Neural cell (in vitro differentiated cells): Measurements from ENCODE around the gene SYP. TPM values are rescaled to one million over a fixed set of nuclear protein-coding genes. Genes with fewer than 3 reads are reported as not detected.

Experiments used
- H2AFZ ChIP-seq: fragments of 200-600, 300-800 bp; sonication (generic), shearing (Covaris generic); 2 replicates; pipeline ENCODE4 v1.6.0; 2014; ENCODE audit warnings: low read depth, mild to moderate bottlenecking, antibody characterized with exemption, low read length, moderate library complexity
- H3F3A ChIP-seq: fragments of 200-600 bp; shearing (Covaris generic); 2 replicates; pipeline ENCODE4 v1.6.1; 2016; ENCODE audit warnings: mild to moderate bottlenecking, moderate library complexity, mixed read lengths, antibody characterized with exemption, low read length; ENCODE audit not compliant: insufficient read depth, poor library complexity, severe bottlenecking
- H3K27ac ChIP-seq: fragments of 200-600, 300-800 bp; sonication (generic), shearing (Covaris generic); 2 replicates; pipeline ENCODE4 v1.5.1; 2014; ENCODE audit warnings: mild to moderate bottlenecking, low read length, moderate library complexity
- H3K27me3 ChIP-seq: fragments of 300-800, 200-600 bp; sonication (generic), shearing (Covaris generic); 2 replicates; pipeline ENCODE4 v1.6.0; 2014; ENCODE audit warnings: mild to moderate bottlenecking, low read depth, low read length, moderate library complexity; ENCODE audit not compliant: insufficient read depth
- H3K36me3 ChIP-seq: fragments of 300-800, 200-600 bp; sonication (generic), shearing (Covaris generic); 2 replicates; pipeline ENCODE4 v1.5.1; 2014; ENCODE audit warnings: mild to moderate bottlenecking, antibody characterized with exemption, low read length, moderate library complexity; ENCODE audit not compliant: insufficient read depth
- H3K4me2 ChIP-seq: fragments of 300-800, 200-600 bp; sonication (generic), shearing (Covaris generic); 2 replicates; pipeline ENCODE4 v1.6.0; 2014; ENCODE audit warnings: mild to moderate bottlenecking, low read length
- H3K4me3 ChIP-seq: fragments of 300-800, 200-600 bp; sonication (generic), shearing (Covaris generic); 2 replicates; pipeline ENCODE4 v1.5.1; 2014; ENCODE audit warnings: mild to moderate bottlenecking, low read length, moderate library complexity
- H3K79me2 ChIP-seq: fragments of 200-600 bp; shearing (Covaris generic); replicated peaks from 2 replicates; pipeline ENCODE4 v1.6.0; 2014; ENCODE audit warnings: mild to moderate bottlenecking, low read length, moderate library complexity; ENCODE audit not compliant: insufficient read depth
- H3K9ac ChIP-seq: fragments of 300-800, 200-600 bp; sonication (generic), shearing (Covaris generic); 2 replicates; pipeline ENCODE4 v1.6.1; 2016; ENCODE audit warnings: mild to moderate bottlenecking, low read length, mixed read lengths
- H3K9me2 ChIP-seq: fragments of 200-600 bp; shearing (Covaris generic); 2 replicates; pipeline ENCODE4 v1.6.1; 2016; ENCODE audit warnings: mild to moderate bottlenecking, low read length, mixed read lengths; ENCODE audit not compliant: insufficient read depth
- H3K9me3 ChIP-seq: fragments of 200-600, 300-800 bp; sonication (generic), shearing (Covaris generic); 2 replicates; pipeline ENCODE4 v1.6.1; 2016; ENCODE audit warnings: mild to moderate bottlenecking, mixed run types, low read length, moderate library complexity, mixed read lengths
- H4K20me1 ChIP-seq: fragments of 200-600 bp; shearing (Covaris generic); 2 replicates; pipeline ENCODE4 v1.6.1; 2016; ENCODE audit warnings: mild to moderate bottlenecking, mixed run types; ENCODE audit not compliant: insufficient read depth
- EP300 ChIP-seq: fragments of 450-650 bp; conservative IDR thresholded peaks from 2 replicates; pipeline ENCODE4 v1.6.1; 2014; ENCODE audit warnings: antibody characterized with exemption, mild to moderate bottlenecking, moderate library complexity; ENCODE audit not compliant: poor library complexity, severe bottlenecking
- EZH2 ChIP-seq: fragments of 200-600, 300-800 bp; shearing (Covaris generic), sonication (generic); IDR thresholded peaks from 2 replicates; pipeline ENCODE4 v1.6.1; 2014; ENCODE audit warnings: antibody characterized with exemption, low read length, borderline replicate concordance, mild to moderate bottlenecking; ENCODE audit not compliant: insufficient read depth, poor library complexity, severe bottlenecking
- MXI1 ChIP-seq: fragments of 450-650 bp; conservative IDR thresholded peaks from 2 replicates; pipeline ENCODE4 v1.6.1; 2014; ENCODE audit warnings: antibody characterized with exemption, mild to moderate bottlenecking; ENCODE audit not compliant: poor library complexity, severe bottlenecking
- POLR2AphosphoS5 ChIP-seq: IDR thresholded peaks from 2 replicates; pipeline ENCODE4 v1.6.1; 2012
- RAD21 ChIP-seq: fragments of 450-650 bp; conservative IDR thresholded peaks from 2 replicates; pipeline ENCODE4 v1.6.1; 2014; ENCODE audit warnings: antibody characterized with exemption, mild to moderate bottlenecking, moderate library complexity
- SMC3 ChIP-seq: fragments of 450-650 bp; conservative IDR thresholded peaks from 2 replicates; pipeline ENCODE4 v1.6.1; 2014; ENCODE audit warnings: antibody characterized with exemption, mild to moderate bottlenecking, moderate library complexity; ENCODE audit not compliant: poor library complexity
- TAF1 ChIP-seq: IDR thresholded peaks from 2 replicates; pipeline ENCODE4 v1.6.1; 2012; ENCODE audit warnings: low read depth
- polyA plus RNA-seq: library from polyadenylated mRNA; depleted of rRNA; stranded (reverse); fragments of >200 nt; gene quantifications from 2 replicates; pipeline ENCODE4 v1.2.3, GENCODE V29; 2014
- TF ChIP-seq, protein P1 (sequence below): IDR thresholded peaks from 2 replicates; pipeline ENCODE4 v1.6.1; 2012; ENCODE audit warnings: borderline replicate concordance
- TF ChIP-seq, protein P2 (sequence below): fragments of 450-650 bp; IDR thresholded peaks from 2 replicates; pipeline ENCODE4 v1.5.1; 2014; ENCODE audit warnings: antibody characterized with exemption, mild to moderate bottlenecking, moderate library complexity; ENCODE audit not compliant: poor library complexity, severe bottlenecking

The SYP gene
- polyA plus RNA-seq, 1 donor from 2014 or later, result 240 TPM

DNA sequence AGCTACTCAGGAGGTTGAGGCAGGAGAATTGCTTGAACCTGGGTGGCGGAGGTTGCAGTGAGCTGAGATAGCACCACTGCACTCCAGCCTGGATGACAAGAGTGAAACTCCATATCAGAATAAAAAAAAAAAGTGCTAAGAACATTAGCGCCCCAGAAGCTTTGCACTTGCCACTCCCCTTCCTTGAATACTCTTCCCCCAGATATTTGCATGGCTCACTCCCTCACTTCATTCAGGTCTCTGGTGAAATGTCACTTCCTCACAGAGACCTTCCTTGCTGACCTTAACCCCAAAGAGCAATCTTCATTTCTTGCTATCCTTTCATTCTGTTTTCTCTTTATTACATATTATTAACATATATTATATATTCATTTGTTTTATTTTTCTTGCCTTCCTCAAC lies 21.9 kb upstream of the SYP start:
- Histone ChIP-seq H3K4me3 (no peak overlapping the region), H3K4me2 (no peak overlapping the region), H2AFZ (no peak overlapping the region), H3K27ac (no peak overlapping the region), H3K9ac (no peak overlapping the region), H3F3A (no peaks in the 10 kb centered on the region), H3K9me3 (no peaks in the 10 kb centered on the region), H3K27me3 (no peaks in the 10 kb centered on the region), H3K79me2 (no peaks in the 10 kb centered on the region), H3K9me2 (no peaks in the 10 kb centered on the region), H3K36me3 (no peaks in the 10 kb centered on the region), H4K20me1 (no peaks in the 10 kb centered on the region)
- TF ChIP-seq, protein P1, sequence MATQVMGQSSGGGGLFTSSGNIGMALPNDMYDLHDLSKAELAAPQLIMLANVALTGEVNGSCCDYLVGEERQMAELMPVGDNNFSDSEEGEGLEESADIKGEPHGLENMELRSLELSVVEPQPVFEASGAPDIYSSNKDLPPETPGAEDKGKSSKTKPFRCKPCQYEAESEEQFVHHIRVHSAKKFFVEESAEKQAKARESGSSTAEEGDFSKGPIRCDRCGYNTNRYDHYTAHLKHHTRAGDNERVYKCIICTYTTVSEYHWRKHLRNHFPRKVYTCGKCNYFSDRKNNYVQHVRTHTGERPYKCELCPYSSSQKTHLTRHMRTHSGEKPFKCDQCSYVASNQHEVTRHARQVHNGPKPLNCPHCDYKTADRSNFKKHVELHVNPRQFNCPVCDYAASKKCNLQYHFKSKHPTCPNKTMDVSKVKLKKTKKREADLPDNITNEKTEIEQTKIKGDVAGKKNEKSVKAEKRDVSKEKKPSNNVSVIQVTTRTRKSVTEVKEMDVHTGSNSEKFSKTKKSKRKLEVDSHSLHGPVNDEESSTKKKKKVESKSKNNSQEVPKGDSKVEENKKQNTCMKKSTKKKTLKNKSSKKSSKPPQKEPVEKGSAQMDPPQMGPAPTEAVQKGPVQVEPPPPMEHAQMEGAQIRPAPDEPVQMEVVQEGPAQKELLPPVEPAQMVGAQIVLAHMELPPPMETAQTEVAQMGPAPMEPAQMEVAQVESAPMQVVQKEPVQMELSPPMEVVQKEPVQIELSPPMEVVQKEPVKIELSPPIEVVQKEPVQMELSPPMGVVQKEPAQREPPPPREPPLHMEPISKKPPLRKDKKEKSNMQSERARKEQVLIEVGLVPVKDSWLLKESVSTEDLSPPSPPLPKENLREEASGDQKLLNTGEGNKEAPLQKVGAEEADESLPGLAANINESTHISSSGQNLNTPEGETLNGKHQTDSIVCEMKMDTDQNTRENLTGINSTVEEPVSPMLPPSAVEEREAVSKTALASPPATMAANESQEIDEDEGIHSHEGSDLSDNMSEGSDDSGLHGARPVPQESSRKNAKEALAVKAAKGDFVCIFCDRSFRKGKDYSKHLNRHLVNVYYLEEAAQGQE, result no peak
- no peak for TF ChIP-seq RAD21
- TF ChIP-seq POLR2AphosphoS5, result no peak
- TF ChIP-seq EP300, result no peak
- no peak for TF ChIP-seq SMC3
- no peak for TF ChIP-seq EZH2
- no peak for TF ChIP-seq MXI1
- TF ChIP-seq TAF1, result no peak
- TF ChIP-seq, protein P2, sequence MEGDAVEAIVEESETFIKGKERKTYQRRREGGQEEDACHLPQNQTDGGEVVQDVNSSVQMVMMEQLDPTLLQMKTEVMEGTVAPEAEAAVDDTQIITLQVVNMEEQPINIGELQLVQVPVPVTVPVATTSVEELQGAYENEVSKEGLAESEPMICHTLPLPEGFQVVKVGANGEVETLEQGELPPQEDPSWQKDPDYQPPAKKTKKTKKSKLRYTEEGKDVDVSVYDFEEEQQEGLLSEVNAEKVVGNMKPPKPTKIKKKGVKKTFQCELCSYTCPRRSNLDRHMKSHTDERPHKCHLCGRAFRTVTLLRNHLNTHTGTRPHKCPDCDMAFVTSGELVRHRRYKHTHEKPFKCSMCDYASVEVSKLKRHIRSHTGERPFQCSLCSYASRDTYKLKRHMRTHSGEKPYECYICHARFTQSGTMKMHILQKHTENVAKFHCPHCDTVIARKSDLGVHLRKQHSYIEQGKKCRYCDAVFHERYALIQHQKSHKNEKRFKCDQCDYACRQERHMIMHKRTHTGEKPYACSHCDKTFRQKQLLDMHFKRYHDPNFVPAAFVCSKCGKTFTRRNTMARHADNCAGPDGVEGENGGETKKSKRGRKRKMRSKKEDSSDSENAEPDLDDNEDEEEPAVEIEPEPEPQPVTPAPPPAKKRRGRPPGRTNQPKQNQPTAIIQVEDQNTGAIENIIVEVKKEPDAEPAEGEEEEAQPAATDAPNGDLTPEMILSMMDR, result no peak

DNA sequence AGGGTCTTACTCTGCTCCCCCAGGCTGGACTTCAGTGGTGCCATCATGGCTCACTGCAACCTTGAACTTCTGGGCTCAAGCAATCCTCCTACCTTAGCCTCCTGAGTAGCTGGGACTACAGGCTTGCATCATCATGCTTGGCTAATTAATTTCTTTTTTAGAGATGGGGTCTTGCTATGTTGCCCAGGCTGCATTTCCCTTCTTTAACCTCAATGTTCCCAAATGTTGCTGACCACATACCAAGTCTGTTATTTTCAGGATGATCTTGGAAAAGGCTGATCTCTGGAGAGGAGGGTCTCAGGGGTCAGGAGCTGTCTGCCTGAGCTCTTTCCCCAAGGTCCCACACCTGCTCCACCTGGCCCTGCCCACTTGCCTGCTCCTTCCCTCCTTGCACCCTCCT lies 20.1 kb upstream of the SYP start:
- Histone ChIP-seq H3F3A (no peaks in the 10 kb centered on the region), H2AFZ (no peak overlapping the region), H3K36me3 (no peaks in the 10 kb centered on the region), H3K27ac (no peak overlapping the region), H3K4me2 (no peak overlapping the region), H3K9ac (no peak overlapping the region), H3K4me3 (no peak overlapping the region), H3K27me3 (no peaks in the 10 kb centered on the region), H3K9me2 (no peaks in the 10 kb centered on the region), H3K9me3 (no peaks in the 10 kb centered on the region), H3K79me2 (no peaks in the 10 kb centered on the region), H4K20me1 (no peaks in the 10 kb centered on the region)
- TF ChIP-seq, protein P2, result no peak
- TF ChIP-seq EZH2 (no peak), POLR2AphosphoS5 (no peak), TAF1 (no peak), MXI1 (no peak), SMC3 (no peak), RAD21 (no peak), EP300 (no peak)
- TF ChIP-seq, protein P1, result no peak
